ENCODE measurements around the gene FNDC1.

The FNDC1 gene

DNA sequence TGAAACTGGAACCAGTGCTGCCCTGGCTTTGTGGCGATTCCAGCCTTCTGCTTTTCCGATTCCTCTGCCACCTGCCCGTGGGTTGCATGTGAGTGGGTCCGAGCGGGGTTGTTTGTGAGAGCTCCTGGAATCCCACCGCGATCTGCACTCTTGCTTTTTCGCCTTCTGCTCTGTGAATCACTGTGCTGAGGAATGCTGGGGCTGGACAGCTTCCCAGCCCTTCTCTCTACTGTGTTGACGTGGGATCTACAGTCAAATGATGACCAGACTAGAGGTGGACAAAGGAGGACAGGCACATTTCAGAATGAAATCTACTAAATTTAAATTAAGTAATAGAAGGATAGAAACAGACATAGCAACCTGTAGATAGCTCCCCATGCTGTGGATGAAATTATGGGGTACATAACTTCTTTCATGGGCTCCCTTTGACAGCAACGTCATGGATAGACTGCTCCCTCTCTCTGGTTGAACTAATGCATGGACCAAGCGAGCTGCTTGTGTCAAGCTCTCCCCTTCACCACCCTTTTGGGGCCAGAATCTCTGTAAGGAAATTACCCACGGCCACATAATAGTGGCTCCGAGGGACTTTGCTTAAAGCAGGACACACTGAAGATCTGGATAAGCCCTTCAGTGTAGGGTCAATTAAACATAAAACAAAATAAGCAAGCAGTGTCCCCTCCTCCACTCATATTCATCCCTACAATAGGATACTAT lies 2.0 kb downstream of the FNDC1 start:
- FAIRE-seq (no peak), DNase-seq (ENCODE audit: insufficient read length, low spot score) (no peak)
- no peak for TF ChIP-seq PAX5 (IDR thresholded peaks at IDR 0.05; ENCODE audit: insufficient read depth, low read length, severe bottlenecking)

DNA sequence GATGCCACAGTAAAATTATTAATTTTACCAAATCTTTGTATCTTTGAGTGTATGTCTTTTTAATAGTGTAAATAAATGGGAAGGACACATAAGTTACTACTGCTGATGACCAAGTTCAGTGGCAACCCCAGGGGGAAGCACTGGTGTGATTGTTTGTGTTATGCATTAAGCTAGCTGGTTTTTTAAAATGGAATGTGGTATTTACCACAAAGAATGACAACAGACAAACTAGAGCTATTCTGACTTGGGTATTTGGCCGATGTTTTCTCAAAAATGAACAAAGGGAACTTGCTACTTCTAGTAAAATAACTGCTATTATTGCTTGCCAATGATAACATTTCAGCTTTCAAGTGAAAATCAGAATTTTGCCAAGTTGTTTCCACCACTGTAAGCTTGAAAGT lies 2.9 kb downstream of the FNDC1 start:
- DNase-seq (ENCODE audit: insufficient read length, low spot score), result no peak
- FAIRE-seq, result no peak
- TF ChIP-seq PAX5 (IDR thresholded peaks at IDR 0.05; ENCODE audit: insufficient read depth, low read length, severe bottlenecking) (no peak), POLR2A (IDR thresholded peaks at IDR 0.05; ENCODE audit: low read depth, low read length) (no peak), POLR2AphosphoS5 (IDR thresholded peaks at IDR 0.05; ENCODE audit: low read depth, low read length) (no peak), SPI1 (IDR thresholded peaks at IDR 0.05; ENCODE audit: low read depth, low read length) (no peak), TAF1 (IDR thresholded peaks at IDR 0.05; ENCODE audit: low read depth, low read length) (no peak), POU2F2 (IDR thresholded peaks at IDR 0.05; ENCODE audit: low read depth, low read length) (no peak)

- DNase-seq (ENCODE audit: insufficient read length, low spot score), result peak; percentile 54
- FAIRE-seq, result peak; percentile 92
- TF ChIP-seq TAF1 (IDR thresholded peaks at IDR 0.05; ENCODE audit: low read depth, low read length), result no peak
- no peak for TF ChIP-seq SPI1 (IDR thresholded peaks at IDR 0.05; ENCODE audit: low read depth, low read length)
- no peak for TF ChIP-seq POU2F2 (IDR thresholded peaks at IDR 0.05; ENCODE audit: low read depth, low read length)
- no peak for TF ChIP-seq PAX5 (IDR thresholded peaks at IDR 0.05; ENCODE audit: insufficient read depth, low read length, severe bottlenecking)
- TF ChIP-seq POLR2A (IDR thresholded peaks at IDR 0.05; ENCODE audit: low read depth, low read length), result no peak
- TF ChIP-seq POLR2AphosphoS5 (IDR thresholded peaks at IDR 0.05; ENCODE audit: low read depth, low read length), result no peak
These were observed 5.2 kb downstream of the FNDC1 start for GRCh38 chr6:159174263-159174969.

- no peak for FAIRE-seq
- TF ChIP-seq POU2F2 (IDR thresholded peaks at IDR 0.05; ENCODE audit: low read depth, low read length) (no peak), SPI1 (IDR thresholded peaks at IDR 0.05; ENCODE audit: low read depth, low read length) (no peak), POLR2A (IDR thresholded peaks at IDR 0.05; ENCODE audit: low read depth, low read length) (no peak)
- no peak for DNase-seq (ENCODE audit: insufficient read length, low spot score)
These were observed 7.7 kb downstream of the FNDC1 start for GRCh38 chr6:159176913-159177312.

- no peak for TF ChIP-seq SPI1 (IDR thresholded peaks at IDR 0.05; ENCODE audit: low read depth, low read length)
- TF ChIP-seq POU2F2 (IDR thresholded peaks at IDR 0.05; ENCODE audit: low read depth, low read length), result no peak
- TF ChIP-seq POLR2AphosphoS5 (IDR thresholded peaks at IDR 0.05; ENCODE audit: low read depth, low read length), result no peak
- no peak for DNase-seq (ENCODE audit: insufficient read length, low spot score)
- no peak for FAIRE-seq
These were observed 9.6 kb downstream of the FNDC1 start for GRCh38 chr6:159178847-159179246.

GRCh38 chr6:159180001-159180400 lies 10.8 kb downstream of the FNDC1 start:
- FAIRE-seq, result no peak
- TF ChIP-seq TAF1 (IDR thresholded peaks at IDR 0.05; ENCODE audit: low read depth, low read length) (no peak), POLR2A (IDR thresholded peaks at IDR 0.05; ENCODE audit: low read depth, low read length) (no peak), POLR2AphosphoS5 (IDR thresholded peaks at IDR 0.05; ENCODE audit: low read depth, low read length) (no peak), PAX5 (IDR thresholded peaks at IDR 0.05; ENCODE audit: insufficient read depth, low read length, severe bottlenecking) (no peak), POU2F2 (IDR thresholded peaks at IDR 0.05; ENCODE audit: low read depth, low read length) (no peak), SPI1 (IDR thresholded peaks at IDR 0.05; ENCODE audit: low read depth, low read length) (no peak)
- DNase-seq (ENCODE audit: insufficient read length, low spot score), result no peak

DNA sequence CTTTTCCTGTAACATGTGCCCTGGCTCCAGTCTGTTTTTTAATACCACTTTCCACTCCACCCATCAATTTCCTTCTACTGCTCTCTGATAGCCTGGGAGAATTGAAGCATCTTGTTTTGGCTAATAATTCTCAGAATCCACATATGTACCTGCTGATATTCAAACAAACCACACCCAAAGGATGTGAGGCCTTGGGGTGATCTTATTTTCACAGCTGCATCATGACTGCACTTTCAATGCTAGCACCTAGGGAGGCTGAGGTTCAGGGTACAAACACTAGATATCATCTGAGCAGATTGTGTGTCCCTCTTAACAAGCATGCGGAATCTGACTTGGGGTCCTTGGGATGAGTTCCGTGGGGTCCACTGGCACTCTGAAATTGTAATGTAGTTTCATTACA lies 12.7 kb downstream of the FNDC1 start:
- TF ChIP-seq POLR2A (IDR thresholded peaks at IDR 0.05; ENCODE audit: low read depth, low read length) (no peak), TAF1 (IDR thresholded peaks at IDR 0.05; ENCODE audit: low read depth, low read length) (no peak), POLR2AphosphoS5 (IDR thresholded peaks at IDR 0.05; ENCODE audit: low read depth, low read length) (no peak), SPI1 (IDR thresholded peaks at IDR 0.05; ENCODE audit: low read depth, low read length) (no peak), POU2F2 (IDR thresholded peaks at IDR 0.05; ENCODE audit: low read depth, low read length) (no peak), PAX5 (IDR thresholded peaks at IDR 0.05; ENCODE audit: insufficient read depth, low read length, severe bottlenecking) (no peak)
- DNase-seq (ENCODE audit: insufficient read length, low spot score), result no peak
- no peak for FAIRE-seq

- no peak for FAIRE-seq
- TF ChIP-seq PAX5 (IDR thresholded peaks at IDR 0.05; ENCODE audit: insufficient read depth, low read length, severe bottlenecking), result no peak
- TF ChIP-seq POLR2AphosphoS5 (IDR thresholded peaks at IDR 0.05; ENCODE audit: low read depth, low read length), result no peak
- TF ChIP-seq POU2F2 (IDR thresholded peaks at IDR 0.05; ENCODE audit: low read depth, low read length), result no peak
- TF ChIP-seq TAF1 (IDR thresholded peaks at IDR 0.05; ENCODE audit: low read depth, low read length), result no peak
- no peak for TF ChIP-seq SPI1 (IDR thresholded peaks at IDR 0.05; ENCODE audit: low read depth, low read length)
- TF ChIP-seq POLR2A (IDR thresholded peaks at IDR 0.05; ENCODE audit: low read depth, low read length), result no peak
These were observed 15.4 kb downstream of the FNDC1 start for GRCh38 chr6:159184559-159184958.

GRCh38 chr6:159190460-159190859 lies 21.3 kb downstream of the FNDC1 start:
- FAIRE-seq, result no peak
- no peak for DNase-seq (ENCODE audit: insufficient read length, low spot score)
- TF ChIP-seq POLR2A (IDR thresholded peaks at IDR 0.05; ENCODE audit: low read depth, low read length) (no peak), TAF1 (IDR thresholded peaks at IDR 0.05; ENCODE audit: low read depth, low read length) (no peak), POU2F2 (IDR thresholded peaks at IDR 0.05; ENCODE audit: low read depth, low read length) (no peak), SPI1 (IDR thresholded peaks at IDR 0.05; ENCODE audit: low read depth, low read length) (no peak)

More at GRCh38 chr6:159184559-159184958, 15.4 kb downstream of the FNDC1 start:
- DNase-seq (ENCODE audit: insufficient read length, low spot score), result no peak

DNA sequence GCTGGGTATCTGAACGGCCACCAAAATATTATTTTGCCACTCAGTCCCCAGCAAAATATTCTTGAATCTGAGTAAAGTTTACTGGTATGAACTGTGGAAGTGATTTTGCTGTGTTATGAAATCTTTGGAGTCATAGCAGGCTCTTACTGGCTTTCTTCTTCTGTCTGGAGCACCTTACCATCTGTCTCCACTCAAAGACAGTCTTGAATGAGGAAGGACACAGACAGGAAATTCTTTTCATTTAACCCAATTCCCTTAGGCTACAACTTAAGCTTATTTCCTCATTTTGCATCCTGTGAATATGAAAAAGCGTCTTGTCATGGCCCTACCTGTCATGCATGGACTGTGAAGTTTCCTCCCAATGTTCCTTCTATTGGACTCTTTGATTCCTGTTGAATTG lies 24.7 kb downstream of the FNDC1 start:
- FAIRE-seq, result no peak
- no peak for TF ChIP-seq PAX5 (IDR thresholded peaks at IDR 0.05; ENCODE audit: insufficient read depth, low read length, severe bottlenecking)
- TF ChIP-seq POU2F2 (IDR thresholded peaks at IDR 0.05; ENCODE audit: low read depth, low read length), result no peak
- no peak for DNase-seq (ENCODE audit: insufficient read length, low spot score)

Measured in GM12891 (cell line).